ENCODE results near the gene ABHD12.

Gene ABHD12

GRCh38 chr20:25296094-25297093, 94.2 kb downstream of the ABHD12 start:
- peaks cover 3% of the 10 kb centered on the region; the same call in 1 of the 2 replicates for H3K4me1 ChIP-seq (ENCODE audit: control insufficient read depth, insufficient read depth, low read length)
- DNase-seq (ENCODE audit: low read depth, low spot score) = no peak
- no peak overlapping the region for H3K4me3 ChIP-seq (ENCODE audit: low read length)
- WGBS (ENCODE audit: insufficient coverage, insufficient read length) = no CpG with 5 or more reads among the region's 24 CpGs
- peaks cover 8% of the 10 kb centered on the region; the same call in 1 of the 2 replicates for H3K36me3 ChIP-seq (ENCODE audit: control insufficient read depth, insufficient read depth, low read length)
- no peaks in the 10 kb centered on the region for H3K9me3 ChIP-seq (ENCODE audit: control insufficient read depth, insufficient read depth, low read length)
- H3K27me3 ChIP-seq (ENCODE audit: control insufficient read depth, insufficient read depth, low read length) = no peaks in the 10 kb centered on the region
- H3K27ac ChIP-seq (ENCODE audit: low read length) = no peak overlapping the region

- Histone ChIP-seq H3K27ac (ENCODE audit: low read length) (no peak overlapping the region), H3K36me3 (ENCODE audit: control insufficient read depth, insufficient read depth, low read length) (peaks cover 11% of the 10 kb centered on the region; the same call in 1 of the 2 replicates)
Measured at GRCh38 chr20:25295386-25296093, 95.1 kb downstream of the ABHD12 start.

GRCh38 chr20:25294459-25295385, 95.9 kb downstream of the ABHD12 start:
- Histone ChIP-seq H3K4me3 (ENCODE audit: low read length) (no peak overlapping the region), H3K27ac (ENCODE audit: low read length) (no peak overlapping the region), H3K36me3 (ENCODE audit: control insufficient read depth, insufficient read depth, low read length) (peaks cover 10% of the 10 kb centered on the region; the same call in 1 of the 2 replicates), H3K27me3 (ENCODE audit: control insufficient read depth, insufficient read depth, low read length) (no peaks in the 10 kb centered on the region), H3K9me3 (ENCODE audit: control insufficient read depth, insufficient read depth, low read length) (no peaks in the 10 kb centered on the region), H3K4me1 (ENCODE audit: control insufficient read depth, insufficient read depth, low read length) (peaks cover 3% of the 10 kb centered on the region; the same call in 1 of the 2 replicates)
- peak; percentile 45 for DNase-seq (ENCODE audit: low read depth, low spot score)
- WGBS (ENCODE audit: insufficient coverage, insufficient read length) = no CpG with 5 or more reads among the region's 22 CpGs

More at GRCh38 chr20:25295386-25296093, 95.1 kb downstream of the ABHD12 start:
- Histone ChIP-seq H3K4me1 (ENCODE audit: control insufficient read depth, insufficient read depth, low read length) (peaks cover 3% of the 10 kb centered on the region; the same call in 1 of the 2 replicates), H3K4me3 (ENCODE audit: low read length) (no peak overlapping the region), H3K27me3 (ENCODE audit: control insufficient read depth, insufficient read depth, low read length) (no peaks in the 10 kb centered on the region), H3K9me3 (ENCODE audit: control insufficient read depth, insufficient read depth, low read length) (no peaks in the 10 kb centered on the region)
- no CpG with 5 or more reads among the region's 10 CpGs for WGBS (ENCODE audit: insufficient coverage, insufficient read length)
- DNase-seq (ENCODE audit: low read depth, low spot score) = no peak

GRCh38 chr20:25293910-25294458, 96.7 kb downstream of the ABHD12 start:
- Histone ChIP-seq H3K27ac (ENCODE audit: low read length) (no peak overlapping the region), H3K36me3 (ENCODE audit: control insufficient read depth, insufficient read depth, low read length) (peaks cover 10% of the 10 kb centered on the region; the same call in 1 of the 2 replicates)
- WGBS (ENCODE audit: insufficient coverage, insufficient read length) = no CpG with 5 or more reads among the region's 13 CpGs

GRCh38 chr20:25293507-25293906, 97.1 kb downstream of the ABHD12 start:
- no peak overlapping the region for H3K4me3 ChIP-seq (ENCODE audit: low read length)
- WGBS (ENCODE audit: insufficient coverage, insufficient read length) = no CpG with 5 or more reads among the region's 10 CpGs
- H3K4me1 ChIP-seq (ENCODE audit: control insufficient read depth, insufficient read depth, low read length) = peaks cover 3% of the 10 kb centered on the region; the same call in 1 of the 2 replicates
- DNase-seq (ENCODE audit: low read depth, low spot score) = no peak
- H3K36me3 ChIP-seq (ENCODE audit: control insufficient read depth, insufficient read depth, low read length) = peaks cover 13% of the 10 kb centered on the region
- no peaks in the 10 kb centered on the region for H3K27me3 ChIP-seq (ENCODE audit: control insufficient read depth, insufficient read depth, low read length)
- H3K9me3 ChIP-seq (ENCODE audit: control insufficient read depth, insufficient read depth, low read length) = no peaks in the 10 kb centered on the region
- no peak overlapping the region for H3K27ac ChIP-seq (ENCODE audit: low read length)

More at GRCh38 chr20:25293910-25294458, 96.7 kb downstream of the ABHD12 start:
- no peak overlapping the region for H3K4me3 ChIP-seq (ENCODE audit: low read length)
- DNase-seq (ENCODE audit: low read depth, low spot score) = no peak
- no peaks in the 10 kb centered on the region for H3K27me3 ChIP-seq (ENCODE audit: control insufficient read depth, insufficient read depth, low read length)
- no peaks in the 10 kb centered on the region for H3K9me3 ChIP-seq (ENCODE audit: control insufficient read depth, insufficient read depth, low read length)
- peaks cover 3% of the 10 kb centered on the region; the same call in 1 of the 2 replicates for H3K4me1 ChIP-seq (ENCODE audit: control insufficient read depth, insufficient read depth, low read length)

GRCh38 chr20:25292176-25292891, 98.3 kb downstream of the ABHD12 start:
- Histone ChIP-seq H3K4me3 (ENCODE audit: low read length) (no peak overlapping the region), H3K36me3 (ENCODE audit: control insufficient read depth, insufficient read depth, low read length) (peaks cover 12% of the 10 kb centered on the region), H3K4me1 (ENCODE audit: control insufficient read depth, insufficient read depth, low read length) (peaks cover 2% of the 10 kb centered on the region; the same call in 1 of the 2 replicates), H3K9me3 (ENCODE audit: control insufficient read depth, insufficient read depth, low read length) (no peaks in the 10 kb centered on the region), H3K27me3 (ENCODE audit: control insufficient read depth, insufficient read depth, low read length) (no peaks in the 10 kb centered on the region), H3K27ac (ENCODE audit: low read length) (no peak overlapping the region)
- no CpG with 5 or more reads among the region's 35 CpGs for WGBS (ENCODE audit: insufficient coverage, insufficient read length)
- DNase-seq (ENCODE audit: low read depth, low spot score) = no peak

- WGBS (ENCODE audit: insufficient coverage, insufficient read length) = no CpG with 5 or more reads among the region's 26 CpGs
- H3K27ac ChIP-seq (ENCODE audit: low read length) = no peak overlapping the region
Measured at GRCh38 chr20:25291432-25292133, 99.1 kb downstream of the ABHD12 start.

GRCh38 chr20:25290646-25291431, 99.8 kb downstream of the ABHD12 start:
- no CpG with 5 or more reads among the region's 22 CpGs for WGBS (ENCODE audit: insufficient coverage, insufficient read length)
- Histone ChIP-seq H3K9me3 (ENCODE audit: control insufficient read depth, insufficient read depth, low read length) (no peaks in the 10 kb centered on the region), H3K4me3 (ENCODE audit: low read length) (no peak overlapping the region), H3K27me3 (ENCODE audit: control insufficient read depth, insufficient read depth, low read length) (no peaks in the 10 kb centered on the region), H3K36me3 (ENCODE audit: control insufficient read depth, insufficient read depth, low read length) (peaks cover 15% of the 10 kb centered on the region), H3K27ac (ENCODE audit: low read length) (no peak overlapping the region), H3K4me1 (ENCODE audit: control insufficient read depth, insufficient read depth, low read length) (no peaks in the 10 kb centered on the region)
- DNase-seq (ENCODE audit: low read depth, low spot score) = no peak

More at GRCh38 chr20:25291432-25292133, 99.1 kb downstream of the ABHD12 start:
- Histone ChIP-seq H3K4me1 (ENCODE audit: control insufficient read depth, insufficient read depth, low read length) (no peaks in the 10 kb centered on the region; the same call in 1 of the 2 replicates), H3K36me3 (ENCODE audit: control insufficient read depth, insufficient read depth, low read length) (peaks cover 11% of the 10 kb centered on the region), H3K4me3 (ENCODE audit: low read length) (no peak overlapping the region), H3K27me3 (ENCODE audit: control insufficient read depth, insufficient read depth, low read length) (no peaks in the 10 kb centered on the region), H3K9me3 (ENCODE audit: control insufficient read depth, insufficient read depth, low read length) (no peaks in the 10 kb centered on the region)
- no peak for DNase-seq (ENCODE audit: low read depth, low spot score)
